Stimulated activated CD4-positive, alpha-beta T cell treated with anti-CD3 and anti-CD28 coated beads, Interleukin-12 subunit alpha, Interleukin-12 subunit beta, amount 100 ng/mL, for 24 hours (primary cell): ENCODE results near the gene ABCD4.
"Not testable (repeated sequence)": the region's sequence is repeated elsewhere in the genome, so short reads cannot be mapped to it uniquely, and the experiment has no call there.

Source experiments
- DNase-seq, 2 experiments: peaks; one replicate each; pipeline ENCODE4 v3.0.0-alpha.2; 2020; ENCODE audit warnings: low read depth in 2 of 2

The ABCD4 gene

DNA sequence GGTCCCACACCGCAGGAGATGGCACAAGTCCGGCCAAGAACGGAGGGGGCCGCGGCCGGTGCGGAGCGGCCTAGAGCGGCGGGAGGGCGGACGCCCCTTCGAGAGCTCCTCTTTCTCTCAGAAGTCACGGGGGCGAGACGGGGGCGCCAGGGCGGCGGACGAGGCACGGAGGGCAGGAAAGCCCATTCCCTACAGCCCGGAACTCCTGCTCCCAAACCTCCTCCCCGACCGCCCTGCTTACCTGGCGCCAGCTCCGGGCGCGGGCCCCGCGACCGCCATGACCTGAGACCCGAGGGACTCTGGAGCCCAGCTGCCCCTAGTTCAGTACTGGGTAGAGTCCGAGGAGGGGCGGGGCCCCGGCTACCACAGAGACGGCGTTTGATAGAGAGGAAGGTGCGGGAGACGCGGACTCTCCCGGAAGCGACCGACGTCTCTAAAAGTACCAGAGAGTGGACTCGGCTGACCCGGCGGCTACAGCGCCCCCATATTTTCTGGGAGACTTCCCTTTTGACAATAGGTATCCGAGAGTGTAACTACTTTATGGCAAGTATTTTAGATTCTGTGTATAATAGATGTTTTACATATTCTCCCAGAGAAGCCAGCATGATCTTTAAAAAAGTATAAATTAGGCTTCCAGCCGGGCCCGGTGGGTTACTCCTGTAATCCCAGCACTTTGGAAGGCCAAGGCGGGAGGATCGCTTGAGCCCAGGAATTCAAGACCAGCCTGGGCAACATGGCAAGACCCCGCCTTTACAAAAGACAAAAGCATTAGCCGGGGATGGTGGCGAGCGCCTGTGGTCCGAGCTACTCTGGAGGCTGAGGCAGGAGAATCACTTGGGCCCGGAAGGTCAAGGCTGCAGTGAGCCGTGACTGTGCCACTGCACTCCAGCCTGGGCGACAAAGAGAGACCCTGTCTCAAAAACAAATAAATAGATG, at the start of gene ABCD4:
ABCD4 (minus strand) TSS at position 301 of the 936 bp plus-strand sequence; CDS start at position 279, 22 bp downstream.
- DNase-seq, result peak; percentile 74 to 87

DNA sequence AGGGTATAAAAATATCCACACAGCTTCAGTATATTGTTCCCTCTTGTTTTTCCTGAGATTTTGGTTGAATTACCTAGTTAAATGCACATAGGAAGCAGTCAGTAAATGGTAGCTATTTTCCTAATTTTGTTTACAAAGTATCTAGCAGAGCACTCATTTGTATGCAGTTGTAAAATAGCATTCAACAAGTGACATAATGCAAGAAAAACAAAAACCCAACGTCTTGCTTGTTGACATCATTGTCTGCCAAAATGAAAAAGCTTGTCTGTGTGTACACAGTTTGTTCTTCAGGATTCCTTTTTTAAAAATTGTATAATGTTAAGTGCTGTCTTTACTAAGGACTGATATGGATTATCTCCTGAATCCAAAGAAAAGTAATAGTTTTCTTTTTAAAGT, 48.2 kb upstream of the ABCD4 start:
- no peak for DNase-seq

DNA sequence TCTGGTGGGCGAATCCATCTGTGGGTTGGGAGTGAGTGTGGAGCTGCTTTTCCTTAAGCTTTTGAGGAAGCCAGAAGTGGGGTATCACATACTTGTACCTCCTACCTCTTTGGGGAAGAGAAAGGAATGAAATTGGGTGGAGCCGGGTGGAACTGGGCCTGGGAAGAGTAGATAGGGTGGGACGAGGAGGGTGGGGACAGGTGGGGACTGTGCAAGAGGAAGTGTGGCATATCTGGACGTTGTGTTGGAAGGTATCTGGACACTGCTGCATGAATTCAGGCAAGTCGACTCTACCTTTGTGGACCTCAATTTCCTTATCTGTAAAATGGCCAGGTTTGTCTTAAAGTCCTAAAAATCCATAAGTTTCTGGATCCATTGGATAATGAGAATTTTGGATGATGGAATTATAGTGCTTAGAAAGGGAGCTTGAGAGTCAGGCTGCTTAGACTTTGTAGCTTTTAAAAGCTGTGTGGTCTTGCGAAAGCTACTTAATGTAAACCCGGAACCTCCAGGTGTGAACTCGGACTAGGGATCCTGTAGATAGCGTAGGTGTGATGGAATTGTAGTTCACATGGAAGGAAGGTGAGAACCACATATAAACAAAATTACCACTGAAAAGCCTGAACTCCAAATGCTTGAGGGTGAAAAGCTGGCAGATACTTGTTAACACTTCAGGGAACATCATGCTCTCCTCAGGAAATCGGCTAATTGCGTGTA, 47.6 kb upstream of the ABCD4 start:
- no peak for DNase-seq

DNA sequence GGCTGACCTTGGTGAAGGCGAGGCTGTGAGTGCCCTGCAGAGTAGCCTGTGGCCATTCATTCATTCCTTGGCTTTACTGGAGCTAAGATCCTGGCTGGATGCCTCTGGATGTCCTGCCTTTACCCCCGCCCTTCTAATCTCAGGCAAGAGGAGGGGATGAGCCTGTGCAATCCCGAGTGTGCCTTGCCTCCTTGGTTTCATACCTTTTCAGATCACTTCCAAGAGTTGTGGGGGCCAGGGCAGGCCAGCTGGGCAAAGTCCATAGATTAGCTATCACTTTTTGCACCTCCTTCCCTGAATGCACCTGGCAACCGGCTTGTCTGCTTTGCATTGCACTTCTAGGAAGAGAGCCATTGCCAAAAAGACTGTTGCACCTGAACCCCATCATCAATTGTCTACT, 47.0 kb upstream of the ABCD4 start:
- DNase-seq, result no peak

DNA sequence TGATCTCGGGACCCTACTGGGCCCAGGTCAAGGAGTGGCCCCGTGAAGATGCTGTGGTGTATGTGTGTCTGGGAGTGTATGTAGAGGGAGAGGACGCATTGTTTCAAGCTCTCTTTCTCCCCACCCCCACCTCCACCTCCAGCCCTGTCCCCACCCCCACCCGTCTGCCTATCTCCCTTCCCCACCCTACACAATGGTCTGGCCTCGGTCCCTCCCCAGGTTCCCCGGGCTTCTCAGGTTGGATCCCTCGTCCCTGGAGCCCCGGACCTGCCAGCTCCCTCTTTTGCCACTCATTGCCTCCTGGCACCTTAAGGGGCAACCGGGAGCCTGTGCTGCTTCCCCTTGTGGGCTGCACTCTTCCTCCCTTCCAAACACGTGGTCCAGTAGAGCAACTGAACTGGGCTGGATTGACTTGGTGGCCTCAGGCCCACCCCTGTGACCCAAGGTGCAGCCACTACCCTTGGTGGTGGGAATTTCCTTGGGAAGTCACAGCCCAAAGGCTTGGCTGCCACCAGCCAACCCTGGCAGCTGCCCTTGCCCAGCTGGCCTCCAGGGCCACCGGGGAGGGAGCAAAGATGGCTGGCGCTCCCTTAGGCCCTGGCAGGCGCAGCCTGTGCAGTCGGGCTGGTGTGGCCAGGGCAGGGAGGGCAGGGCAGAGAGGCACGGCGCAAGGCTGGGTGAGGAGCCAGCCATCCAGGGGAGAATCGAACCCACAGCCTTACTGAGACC, 46.2 kb upstream of the ABCD4 start:
- DNase-seq, result no peak

DNA sequence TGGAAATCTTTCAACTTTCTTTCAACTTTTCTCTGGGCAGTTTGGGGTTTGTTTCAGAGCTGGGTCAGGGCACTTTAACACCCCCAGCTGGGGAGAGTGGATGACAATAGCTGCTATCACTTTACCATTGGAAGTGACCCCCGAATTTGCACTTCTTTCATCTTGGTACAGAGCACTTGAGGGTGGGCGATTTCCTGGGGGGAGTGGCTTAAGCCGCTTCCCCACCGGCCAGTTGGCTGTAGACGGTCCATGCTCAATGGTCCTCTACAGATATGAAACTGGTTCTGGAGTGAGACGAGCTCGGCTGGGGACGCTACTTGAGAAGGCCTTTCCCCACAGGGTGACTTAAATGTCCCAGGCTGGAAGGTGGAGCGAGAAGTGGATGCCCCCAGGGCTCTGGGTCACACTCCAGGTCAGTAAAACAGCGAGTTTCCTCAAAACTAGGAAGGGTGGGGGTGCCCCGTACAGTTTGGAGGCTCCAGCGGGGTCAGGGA, 45.6 kb upstream of the ABCD4 start, which contains the start of gene VRTN:
VRTN (plus strand) TSS at position 231 of the 494 bp plus-strand sequence. CDS start 8,313 bp downstream, outside the sequence.
- DNase-seq, result no peak

DNA sequence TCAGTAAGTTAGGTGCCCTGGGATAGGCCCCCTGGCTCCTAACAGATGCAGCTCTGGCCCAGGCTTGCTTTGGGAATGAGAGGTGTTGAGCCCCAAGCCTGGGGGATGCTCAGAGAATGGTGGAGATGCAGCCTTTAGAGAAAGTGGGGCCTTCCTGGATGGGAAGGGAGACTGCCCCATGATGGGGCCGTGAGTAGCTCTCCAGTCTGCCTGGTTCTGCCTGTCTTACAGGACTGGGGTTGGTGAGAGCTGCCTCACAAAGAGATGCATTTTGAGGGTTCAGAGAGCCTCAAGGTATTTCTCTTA, 45.0 kb upstream of the ABCD4 start:
- no peak for DNase-seq

DNA sequence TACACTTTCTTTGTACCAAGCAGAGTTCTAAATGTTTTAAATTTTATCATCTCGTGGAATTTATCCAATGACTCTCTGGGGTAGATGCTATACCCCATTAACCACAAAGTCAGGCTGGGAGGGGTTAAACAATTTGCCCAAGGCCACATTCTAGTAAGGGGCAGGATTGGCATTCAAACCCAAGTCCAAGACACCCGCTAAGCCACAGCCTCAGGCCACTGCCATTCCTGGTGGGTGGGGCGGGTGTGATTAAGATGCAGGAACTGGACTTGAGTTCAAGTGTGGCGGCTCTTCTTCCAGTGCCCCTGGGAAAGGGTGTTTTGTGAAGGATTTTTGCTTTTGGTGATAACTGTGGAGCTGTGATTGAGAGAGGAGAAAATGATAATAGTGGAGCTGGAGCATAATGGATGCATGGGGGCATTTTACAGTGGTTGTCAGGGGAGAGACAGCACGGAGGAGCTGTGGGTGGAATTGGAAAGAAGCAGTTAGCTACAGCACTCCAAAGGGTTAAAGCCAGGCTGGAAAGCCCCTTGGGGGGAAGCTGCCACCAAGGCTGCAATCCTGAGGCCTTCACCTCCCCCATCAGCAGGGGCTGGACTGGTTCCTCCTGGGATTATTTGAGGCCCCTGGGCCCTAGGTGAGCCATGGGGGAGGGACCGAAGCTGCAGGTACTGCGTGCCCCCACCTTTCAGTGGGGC, 44.5 kb upstream of the ABCD4 start:
- no peak for DNase-seq

DNA sequence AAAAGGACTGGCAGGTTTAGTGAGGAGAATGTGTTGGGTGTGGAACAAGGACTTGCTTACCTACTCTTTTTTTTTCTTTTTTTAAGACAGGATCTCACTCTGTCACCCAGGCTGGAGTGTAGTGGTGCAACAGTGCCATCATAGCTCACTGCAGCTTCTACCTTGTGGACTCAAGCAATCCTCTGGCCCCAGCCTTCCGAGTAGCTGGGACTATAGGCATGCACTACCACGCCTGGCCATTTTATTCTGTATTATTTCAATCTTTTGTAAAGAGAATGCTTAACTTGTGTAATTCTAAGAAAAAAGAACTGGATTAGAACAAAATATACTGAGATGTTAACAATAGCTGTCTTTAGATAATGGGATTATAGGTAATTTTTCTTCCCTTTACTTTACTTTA, 43.6 kb upstream of the ABCD4 start:
- no peak for DNase-seq

DNA sequence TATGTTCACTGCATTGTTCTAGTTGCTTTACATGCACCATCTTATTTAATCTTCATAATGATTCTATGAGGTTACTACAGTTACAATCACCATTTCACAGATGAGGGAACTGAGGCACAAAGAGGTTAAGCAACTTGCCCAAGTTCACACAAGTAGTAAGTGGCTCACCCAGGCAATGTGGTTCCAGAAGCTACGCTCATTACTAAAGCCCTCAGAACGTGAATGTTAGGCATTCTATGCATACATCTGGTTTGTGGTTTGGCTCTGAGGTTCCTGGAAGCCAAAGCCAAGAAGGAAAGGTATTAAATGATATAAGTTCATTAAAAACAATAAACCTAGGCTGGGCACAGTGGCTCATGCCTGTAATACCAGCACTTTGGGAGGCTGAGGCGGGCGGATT, 31.2 kb upstream of the ABCD4 start:
- DNase-seq, result no peak

DNA sequence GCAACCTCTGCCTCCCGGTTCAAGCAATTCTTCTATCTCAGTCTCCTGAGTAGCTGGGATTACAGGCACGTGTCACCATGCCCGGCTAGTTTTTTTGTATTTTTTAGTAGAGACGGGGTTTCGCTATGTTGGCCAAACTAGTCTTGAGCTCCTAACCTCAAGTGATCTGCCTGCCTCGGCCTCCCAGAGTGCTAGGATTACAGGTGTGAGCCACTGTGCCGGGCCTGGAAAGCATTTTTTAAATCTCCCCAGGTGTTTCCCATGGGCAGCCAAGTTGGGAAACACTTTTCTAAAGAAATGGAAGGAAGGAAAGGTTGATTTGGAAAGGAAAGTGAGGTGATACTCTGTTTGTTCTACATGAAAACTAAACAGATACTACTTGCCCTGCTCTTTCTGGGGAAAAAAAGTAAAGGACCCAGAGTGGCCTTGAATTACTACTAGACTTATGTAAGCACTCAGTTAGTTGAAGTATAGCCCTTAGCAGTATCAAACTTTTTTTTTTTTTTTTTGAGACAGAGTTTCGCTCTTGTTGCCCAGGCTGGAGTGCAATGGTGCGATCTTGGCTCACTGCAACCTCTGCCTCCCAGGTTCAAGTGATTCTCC, 27.3 kb upstream of the ABCD4 start:
- DNase-seq, result not testable (repeated sequence)

DNA sequence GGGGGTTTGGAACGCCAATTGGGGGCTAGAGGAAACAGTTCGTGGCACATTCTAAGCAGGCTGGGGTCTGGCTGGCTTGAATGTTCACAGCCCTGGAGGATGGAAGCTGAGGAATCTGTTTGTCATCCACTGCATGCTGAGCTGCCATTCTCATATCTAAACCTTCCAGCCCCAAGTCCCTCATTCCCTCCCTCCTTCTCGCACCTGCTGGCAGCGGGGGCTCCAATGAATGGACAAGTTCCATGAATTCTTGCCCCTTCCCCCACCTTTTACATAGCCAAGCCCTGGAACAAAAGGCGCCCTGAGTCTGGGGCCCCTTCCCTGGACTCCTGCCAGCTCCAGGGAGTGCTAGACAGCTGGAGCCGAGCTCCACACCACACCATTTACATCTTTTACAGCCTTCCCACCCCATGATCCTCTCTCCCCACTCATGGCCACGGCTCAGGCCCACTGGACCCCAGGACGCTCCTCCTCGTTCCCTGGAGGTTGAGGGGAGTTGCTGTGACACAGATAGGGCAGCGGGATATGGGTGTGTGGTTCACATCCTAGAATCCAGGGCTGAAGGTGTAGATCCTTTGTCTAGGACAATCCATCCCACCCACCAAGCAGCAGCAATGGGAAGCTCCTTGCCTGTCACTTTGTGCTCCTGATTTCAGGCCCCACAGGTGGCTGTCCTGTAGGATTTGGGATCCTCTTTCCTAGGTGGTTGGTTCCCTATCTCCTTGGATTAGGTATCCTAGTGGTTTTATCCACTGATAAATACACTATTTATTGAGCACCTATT, 23.8 kb upstream of the ABCD4 start:
- no peak for DNase-seq

DNA sequence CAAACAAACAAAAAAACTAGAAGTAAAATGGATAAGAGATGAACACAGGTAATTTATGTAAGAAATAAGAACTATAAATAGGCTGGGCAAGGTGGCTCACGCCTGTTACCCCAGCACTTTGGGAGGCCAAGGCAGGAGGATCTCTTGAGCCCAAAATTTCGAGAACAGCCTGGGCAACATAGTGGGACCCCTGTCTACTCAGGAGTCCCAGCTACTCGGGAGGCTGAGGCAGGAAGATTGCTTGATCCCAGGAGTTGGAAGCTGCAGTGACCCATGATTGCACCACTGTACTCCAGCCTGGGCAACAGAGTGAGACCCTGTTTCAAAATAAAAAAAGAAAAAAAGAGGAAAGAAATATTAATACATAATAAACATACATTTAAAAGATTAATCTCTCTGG, 22.7 kb upstream of the ABCD4 start:
- DNase-seq, result no peak

DNA sequence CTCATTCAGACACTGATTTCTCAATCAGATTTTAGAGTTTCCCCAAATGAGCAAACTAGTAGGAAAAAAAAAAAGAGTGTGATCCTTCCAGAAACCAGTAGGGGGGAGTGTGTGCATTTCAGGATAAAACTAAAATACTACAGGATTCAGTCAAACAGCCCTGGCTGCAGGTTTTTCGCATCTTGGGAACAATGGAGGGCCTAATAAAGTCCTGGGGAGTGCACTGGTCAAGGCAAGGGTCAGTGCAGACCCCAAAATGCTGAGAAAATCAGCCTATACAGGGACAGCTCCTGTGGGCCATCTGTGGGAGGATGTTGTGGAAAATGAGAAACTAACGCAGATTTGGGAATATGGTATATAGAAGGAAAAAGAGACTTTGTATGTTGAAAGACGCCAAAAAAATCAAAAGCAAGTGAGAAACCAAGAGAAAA, 22.2 kb upstream of the ABCD4 start:
- no peak for DNase-seq

DNA sequence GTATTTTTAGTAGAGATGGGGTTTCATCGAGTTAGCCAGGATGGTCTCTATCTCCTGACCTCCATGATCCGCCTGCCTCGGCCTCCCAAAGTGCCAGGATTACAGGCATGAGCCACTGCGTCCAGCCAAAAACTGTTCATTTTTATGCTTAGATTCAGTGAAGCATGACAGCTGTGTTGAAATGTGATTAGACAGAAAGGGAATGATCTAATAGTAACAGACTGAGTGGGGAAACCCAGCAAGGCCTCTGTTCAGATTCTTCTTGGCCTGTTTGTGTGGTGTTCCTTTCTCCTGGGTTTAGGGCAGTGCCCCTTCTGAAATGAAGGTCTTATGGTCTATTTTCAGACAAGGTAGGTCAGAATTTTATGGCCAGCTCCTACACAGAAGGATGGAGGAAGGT, 11.8 kb upstream of the ABCD4 start:
- no peak for DNase-seq

DNA sequence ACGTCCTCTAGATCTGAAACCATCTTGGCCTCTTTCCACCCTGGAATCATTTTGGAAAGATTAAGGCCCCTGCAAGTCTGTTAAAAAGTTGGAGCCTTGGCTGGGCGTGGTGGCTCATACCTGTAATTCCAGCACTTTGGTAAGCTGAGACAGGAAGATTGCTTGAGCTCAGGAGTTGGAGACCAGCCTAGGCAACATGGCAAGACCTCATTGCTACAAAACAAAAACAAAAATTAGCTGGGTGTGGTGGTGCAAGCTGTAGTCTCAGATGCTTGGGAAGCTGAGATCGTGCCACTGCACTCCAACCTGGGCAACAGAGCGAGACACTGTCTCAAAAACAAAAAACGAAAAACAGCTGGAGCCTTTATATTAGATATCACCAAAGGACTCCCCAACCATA, 10.9 kb upstream of the ABCD4 start:
- DNase-seq, result no peak

DNA sequence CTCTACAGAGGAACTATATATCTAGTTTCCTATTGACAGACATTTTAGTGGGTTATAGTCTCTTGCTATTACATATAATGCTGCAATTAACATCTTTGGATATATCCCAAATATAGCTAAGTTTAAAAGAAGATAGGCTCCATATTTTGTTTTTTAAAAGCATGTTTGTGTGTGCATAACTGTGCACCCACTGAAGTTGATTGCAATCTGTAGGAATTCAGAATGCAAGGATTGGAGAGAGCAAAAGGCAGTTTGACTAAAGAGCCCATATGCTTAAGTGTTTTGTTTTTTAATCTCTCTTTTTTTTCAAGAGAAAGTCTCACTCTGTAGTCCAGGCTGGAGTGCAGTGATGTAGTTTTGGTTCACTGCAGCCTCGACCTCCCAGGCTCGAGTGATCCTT, 9.4 kb upstream of the ABCD4 start:
- no peak for DNase-seq

DNA sequence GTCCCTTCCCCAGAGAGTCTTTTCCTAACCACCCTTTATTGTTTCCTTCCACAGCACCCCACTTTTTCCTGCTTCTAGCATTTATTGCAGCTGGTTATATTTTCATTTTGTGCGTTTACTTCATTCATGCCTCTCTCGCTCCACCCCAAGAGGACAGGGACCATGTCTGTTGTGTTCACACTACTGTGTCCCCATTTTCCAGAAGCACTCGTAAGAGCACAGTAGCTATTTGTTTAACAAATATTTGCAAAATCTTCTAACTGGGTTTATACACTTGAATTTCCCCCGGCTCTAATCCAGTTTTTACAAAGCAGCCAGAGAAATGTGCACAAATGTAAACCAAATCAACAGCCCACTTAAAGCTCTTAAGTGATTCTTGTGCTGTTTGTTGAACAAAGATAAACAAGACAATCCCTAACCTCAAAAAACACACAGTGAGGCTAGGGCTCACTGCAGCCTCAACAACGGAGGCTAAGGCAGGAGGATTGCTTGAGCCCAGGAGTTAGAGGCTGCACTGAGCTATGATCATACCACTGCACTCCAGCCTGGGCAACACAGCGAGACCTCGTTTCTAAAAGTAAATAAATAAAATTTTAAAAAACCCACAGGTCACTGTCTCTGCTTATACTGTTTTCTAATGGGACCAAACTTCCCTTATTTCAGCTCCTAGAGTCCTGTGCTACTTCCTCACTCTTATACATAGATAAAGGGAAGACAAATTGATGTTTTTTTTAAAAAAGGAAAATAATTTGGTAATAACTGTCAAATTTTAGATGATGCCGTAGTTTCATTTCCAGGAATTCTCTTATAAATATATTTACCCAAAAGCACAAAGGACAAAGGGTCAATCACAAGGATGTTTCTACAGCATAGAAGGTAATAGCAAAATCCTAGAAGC, 6.6 kb upstream of the ABCD4 start:
- DNase-seq, result no peak

DNA sequence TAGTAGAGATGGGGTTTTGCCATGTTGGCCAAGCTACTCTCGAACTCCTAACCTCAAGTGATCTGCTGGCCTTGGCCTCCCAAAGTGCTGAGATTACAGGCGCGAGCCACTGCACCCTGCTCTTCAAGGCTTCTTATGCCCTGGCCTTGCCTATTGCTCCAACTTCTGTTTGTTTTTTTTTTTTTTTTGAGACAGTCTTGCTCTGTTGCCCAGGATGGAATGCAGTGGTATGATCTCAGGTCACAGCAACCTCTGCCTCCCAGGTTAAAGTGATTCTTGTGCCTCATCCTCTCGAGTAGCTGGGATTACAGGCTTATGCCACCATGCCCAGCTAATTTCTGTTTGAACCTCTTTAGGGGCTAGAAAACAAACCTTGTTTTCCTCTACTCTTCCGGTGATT, 6.0 kb upstream of the ABCD4 start:
- no peak for DNase-seq
